Thyroid gland (tissue), 4 donors: ENCODE data around the gene CDH20. TPM values are rescaled to one million over a fixed set of nuclear protein-coding genes. Genes with fewer than 3 reads are reported as not detected.

ENCODE experiments used
- DNase-seq, 2 donors: peaks; one replicate each; pipeline ENCODE4 v3.0.0-alpha.2; 2019
- H3K27ac ChIP-seq, 3 donors: fragments of 200-600 bp; sonication (generic); 1 replicate in 2 of 3; 2 replicates in 1 of 3; pipeline ENCODE4 v1.5.1; 2016 to 2019; ENCODE audit warnings: mild to moderate bottlenecking in 1 of 3, moderate library complexity in 1 of 3
- H3K27me3 ChIP-seq: fragments of 200-600 bp; sonication (generic); one replicate; pipeline ENCODE4 v1.5.1; 2019
- H3K36me3 ChIP-seq, 2 donors: fragments of 200-600 bp; sonication (generic); one replicate each; pipeline ENCODE4 v1.5.1; 2016 to 2019
- H3K4me1 ChIP-seq, 2 donors: fragments of 200-600 bp; sonication (generic); one replicate each; pipeline ENCODE4 v1.5.1; 2017 to 2019
- H3K4me3 ChIP-seq, 3 donors: fragments of 200-600 bp; sonication (generic); replicated peaks in 1 of 3; 1 replicate in 2 of 3; 2 replicates in 1 of 3; pipeline ENCODE4 v1.5.1; 2016; ENCODE audit warnings: mild to moderate bottlenecking in 1 of 3
- H3K9me3 ChIP-seq: fragments of 200-600 bp; sonication (generic); one replicate; pipeline ENCODE4 v1.5.1; 2017
- CTCF ChIP-seq, 6 experiments: fragments of 200-600 bp in 3 of 6; fragments of 450-650 bp in 3 of 6; sonication (generic) in 3 of 6; IDR thresholded peaks; one replicate each; pipeline ENCODE4 v1.5.1; 2016 to 2019; ENCODE audit warnings: antibody characterized with exemption in 6 of 6, mild to moderate bottlenecking in 2 of 6, inconsistent platforms in 1 of 6, moderate library complexity in 1 of 6
- POLR2A ChIP-seq, 2 donors: fragments of 450-650 bp; IDR thresholded peaks; one replicate each; pipeline ENCODE4 v1.6.1; 2017; ENCODE audit warnings: antibody characterized with exemption in 2 of 2, mild to moderate bottlenecking in 2 of 2, moderate library complexity in 1 of 2
- WGBS, 2 donors: methylation state at CpG; one replicate each; pipeline ENCODE4 v1.1.5; 2017; 5-methylcytosine and 5-hydroxymethylcytosine counted together
- intact Hi-C: fragments of 100-400 bp; cut with DNase I; formaldehyde crosslinking; loops from one replicate; pipeline ENCODE4 v1.15.1; 2023
- total RNA-seq, 4 donors: library from RNA; depleted of rRNA; stranded (reverse); fragments of >200 nt; gene quantifications; one replicate each; pipeline ENCODE4 v1.2.3, GENCODE V29; 2016

Gene CDH20
- total RNA-seq, 4 donors from 2014 or later, result 0.39 to 1.2 (median 0.65) TPM

GRCh38 chr18:61572871-61573270 lies 239.6 kb downstream of the CDH20 start:
- Histone ChIP-seq H3K27me3 (no peaks in the 10 kb centered on the region), H3K4me1 (no peaks in the 10 kb centered on the region), H3K36me3 (no peaks in the 10 kb centered on the region), H3K4me3 (no peak overlapping the region), H3K9me3 (no peaks in the 10 kb centered on the region), H3K27ac (no peak overlapping the region)
- intact Hi-C loops, result no loop called here
- DNase-seq, result no peak
- 89 to 92% methylated on average over 1 of the region's 1 CpG for WGBS, 2 donors
- TF ChIP-seq CTCF (IDR thresholded peaks at IDR 0.05) (no peak), POLR2A (IDR thresholded peaks at IDR 0.05) (no peak)

- Histone ChIP-seq H3K4me3 (no peak overlapping the region), H3K4me1 (no peaks in the 10 kb centered on the region), H3K27ac (no peak overlapping the region), H3K27me3 (no peaks in the 10 kb centered on the region), H3K9me3 (no peaks in the 10 kb centered on the region), H3K36me3 (no peaks in the 10 kb centered on the region)
- no peak for TF ChIP-seq POLR2A (IDR thresholded peaks at IDR 0.05)
- TF ChIP-seq CTCF (IDR thresholded peaks at IDR 0.05), result no peak
- intact Hi-C loops, result no loop called here
- DNase-seq, result no peak
These were observed 241.4 kb downstream of the CDH20 start for GRCh38 chr18:61574665-61575064.

- WGBS, 2 donors, result 70 to 72% methylated on average over 3 of the region's 3 CpGs
- DNase-seq, result no peak
- H3K27me3 ChIP-seq, result no peaks in the 10 kb centered on the region
- H3K4me3 ChIP-seq, result no peak overlapping the region
- intact Hi-C loops, result no loop called here
- H3K36me3 ChIP-seq, result no peaks in the 10 kb centered on the region
- H3K27ac ChIP-seq, result no peak overlapping the region
- no peaks in the 10 kb centered on the region for H3K9me3 ChIP-seq
- no peaks in the 10 kb centered on the region for H3K4me1 ChIP-seq
- no peak for TF ChIP-seq POLR2A (IDR thresholded peaks at IDR 0.05)
- no peak for TF ChIP-seq CTCF (IDR thresholded peaks at IDR 0.05)
These were observed 242.2 kb downstream of the CDH20 start for GRCh38 chr18:61575419-61575818.

GRCh38 chr18:61578846-61579245 lies 245.6 kb downstream of the CDH20 start:
- Histone ChIP-seq H3K27me3 (no peaks in the 10 kb centered on the region), H3K9me3 (no peaks in the 10 kb centered on the region), H3K27ac (no peak overlapping the region), H3K4me1 (peaks cover 3 to 12% of the 10 kb centered on the region in 2 donors), H3K36me3 (no peaks in the 10 kb centered on the region), H3K4me3 (no peak overlapping the region)
- intact Hi-C loops, result no loop called here
- WGBS, 2 donors, result 90 to 96% methylated on average over 2 of the region's 2 CpGs
- TF ChIP-seq POLR2A (IDR thresholded peaks at IDR 0.05) (no peak), CTCF (IDR thresholded peaks at IDR 0.05) (no peak)
- DNase-seq, result no peak

GRCh38 chr18:61579581-61579980 lies 246.4 kb downstream of the CDH20 start:
- no peak for TF ChIP-seq POLR2A (IDR thresholded peaks at IDR 0.05)
- TF ChIP-seq CTCF (IDR thresholded peaks at IDR 0.05), result no peak
- H3K36me3 ChIP-seq, result no peaks in the 10 kb centered on the region
- intact Hi-C loops, result no loop called here
- H3K9me3 ChIP-seq, result no peaks in the 10 kb centered on the region
- H3K27me3 ChIP-seq, result no peaks in the 10 kb centered on the region
- DNase-seq, result no peak
- no peak overlapping the region for H3K27ac ChIP-seq
- no peak overlapping the region for H3K4me3 ChIP-seq
- H3K4me1 ChIP-seq, result peaks cover 3 to 12% of the 10 kb centered on the region in 2 donors
- WGBS, 2 donors, result 53 to 55% methylated on average over 2 of the region's 2 CpGs
